K562 (cell line): ENCODE data around the gene TNNT2. TPM values are rescaled to one million over a fixed set of nuclear protein-coding genes. Genes with fewer than 3 reads are reported as not detected.

Experiments used
- ATAC-seq: fragments of 200-7000 bp; cut with Tn5 transposase; 3 replicates; pipeline ENCODE4 v1.9.1; 2020; ENCODE audit warnings: moderate library complexity
- BruUV-seq: library from RNA; stranded (reverse); fragments of 400-500 nt; replicated peaks from 2 replicates; lab custom pipeline; 2021; lab: Mats Ljungman, UMichigan
- CTCF ChIA-PET: fragments of 300-600 bp; formaldehyde crosslinking; extraction: SDS; loops from one replicate; lab custom pipeline; 2021; ENCODE audit warnings: low intra/inter-chr PET ratio; lab: Yijun Ruan, JAX
- POLR2A ChIA-PET: fragments of 300-600, 350-650 bp; sonication (Branson Sonifier 250); formaldehyde crosslinking; extraction: SDS; loops from one replicate; lab custom pipeline; 2021; ENCODE audit warnings: antibody characterized with exemption, inconsistent platforms; lab: Yijun Ruan, JAX
- DNase-seq, 4 experiments: peaks; one replicate each; pipeline versions ENCODE4 v3.0.0 to v3.0.0-alpha.2; 2011 to 2018; ENCODE audit warnings: low spot score in 3 of 4, mixed read lengths in 3 of 4; ENCODE audit errors: extremely low read depth in 1 of 4
- FAIRE-seq: peaks from 2 replicates; lab custom pipeline; 2011; peaks lifted over from hg19 to GRCh38; lab: Jason Lieb, UNC
- H2AFZ ChIP-seq: 2 replicates; pipeline ENCODE4 v1.6.0; 2011; ENCODE audit warnings: low read depth, low read length, control low read depth, inconsistent platforms
- H3K27ac ChIP-seq: fragments of 200-600 bp; 3 replicates; pipeline ENCODE4 v1.8.0; 2011; ENCODE audit warnings: low read depth, mild to moderate bottlenecking, control low read depth, inconsistent platforms, low read length, moderate library complexity, mixed read lengths; ENCODE audit errors: extremely low read depth
- H3K27me3 ChIP-seq, 2 experiments: fragments of 300-600 bp in 1 of 2; 2 replicates in 1 of 2; 3 replicates in 1 of 2; pipeline versions ENCODE4 v1.6.0 to v1.8.0; 2011; ENCODE audit warnings: inconsistent platforms in 2 of 2, low read length in 2 of 2, mild to moderate bottlenecking in 1 of 2, mixed read lengths in 1 of 2, moderate library complexity in 1 of 2; ENCODE audit not compliant: control insufficient read depth in 2 of 2, insufficient read depth in 2 of 2
- H3K36me3 ChIP-seq: fragments of 300-600 bp; 3 replicates; pipeline ENCODE4 v1.8.0; 2011; ENCODE audit warnings: mild to moderate bottlenecking, low read length, inconsistent platforms; ENCODE audit not compliant: control insufficient read depth, insufficient read depth
- H3K4me1 ChIP-seq, 2 experiments: fragments of 200-600 bp in 1 of 2; replicated peaks in 1 of 2; 2 replicates in 1 of 2; 3 replicates in 1 of 2; pipeline versions ENCODE4 v1.5.1 to v1.8.0; 2011; ENCODE audit warnings: inconsistent platforms in 2 of 2, low read length in 2 of 2, mild to moderate bottlenecking in 1 of 2, mixed read lengths in 1 of 2, moderate library complexity in 1 of 2; ENCODE audit not compliant: control insufficient read depth in 2 of 2, insufficient read depth in 2 of 2
- H3K4me2 ChIP-seq: 2 replicates; pipeline ENCODE4 v1.6.1; 2011; ENCODE audit warnings: low read length, control low read depth, inconsistent platforms, mixed read lengths; ENCODE audit not compliant: insufficient read depth
- H3K4me3 ChIP-seq: fragments of 200-600 bp; sonication (generic), shearing (Covaris generic); 2 replicates; pipeline ENCODE4 v1.5.1; 2016; ENCODE audit warnings: control low read depth, inconsistent platforms
- H3K79me2 ChIP-seq: fragments of 200-600 bp; 3 replicates; pipeline ENCODE4 v1.8.0; 2011; ENCODE audit warnings: low read length, inconsistent platforms; ENCODE audit not compliant: control insufficient read depth, insufficient read depth
- H3K9ac ChIP-seq, 2 experiments: 2 replicates each; pipeline versions ENCODE4 v1.6.0 to v1.6.1; 2011; ENCODE audit warnings: low read depth in 2 of 2, low read length in 2 of 2, control low read depth in 1 of 2, inconsistent platforms in 1 of 2, mild to moderate bottlenecking in 1 of 2, mixed read lengths in 1 of 2; ENCODE audit not compliant: insufficient read depth in 1 of 2
- H3K9me1 ChIP-seq: one replicate; pipeline ENCODE4 v1.6.0; 2011; ENCODE audit warnings: inconsistent platforms, mild to moderate bottlenecking, low read length, moderate library complexity; ENCODE audit not compliant: control insufficient read depth, insufficient read depth
- H3K9me3 ChIP-seq: replicated peaks from 2 replicates; pipeline ENCODE4 v1.5.1; 2011; ENCODE audit warnings: low read depth, low read length, inconsistent platforms; ENCODE audit not compliant: control insufficient read depth, insufficient read depth
- H4K20me1 ChIP-seq: replicated peaks from 2 replicates; pipeline ENCODE4 v1.6.1; 2011; ENCODE audit warnings: low read length, inconsistent platforms, mixed read lengths; ENCODE audit not compliant: control insufficient read depth, insufficient read depth
- ARID1B ChIP-seq: fragments of 450-650 bp; IDR thresholded peaks from 2 replicates; pipeline ENCODE4 v1.6.1; 2016; ENCODE audit warnings: antibody characterized with exemption, mild to moderate bottlenecking, inconsistent platforms
- E2F4 ChIP-seq: sonication (generic); formaldehyde crosslinking; IDR thresholded peaks from 2 replicates; pipeline ENCODE4 v1.8.0; 2022; ENCODE audit warnings: mild to moderate bottlenecking, low read depth, missing genetic modification reagents
- EGR1 ChIP-seq: fragments of 450-650 bp; conservative IDR thresholded peaks from 2 replicates; pipeline ENCODE4 v1.6.1; 2017; ENCODE audit warnings: mild to moderate bottlenecking
- IRF1 ChIP-seq: sonication (generic); formaldehyde crosslinking; IDR thresholded peaks from 2 replicates; pipeline ENCODE4 v1.8.0; 2022; ENCODE audit warnings: missing genetic modification reagents, mild to moderate bottlenecking, borderline replicate concordance
- KLF13 ChIP-seq: fragments of 450-650 bp; IDR thresholded peaks from 2 replicates; pipeline ENCODE4 v1.6.1; 2016; ENCODE audit warnings: missing genetic modification characterization, low read depth, mild to moderate bottlenecking, missing compliant biosample characterization, moderate library complexity, borderline replicate concordance
- MTA3 ChIP-seq: fragments of 450-650 bp; formaldehyde crosslinking; IDR thresholded peaks from 2 replicates; pipeline ENCODE4 v1.6.1; 2017; ENCODE audit warnings: mild to moderate bottlenecking, borderline replicate concordance
- PCBP2 ChIP-seq: fragments of 200-400 bp; formaldehyde crosslinking; IDR thresholded peaks from 2 replicates; pipeline ENCODE4 v1.6.1; 2018; ENCODE audit warnings: low read length, low read depth, mild to moderate bottlenecking, moderate library complexity; ENCODE audit not compliant: poor library complexity, severe bottlenecking
- RFX1 ChIP-seq: fragments of 450-650 bp; IDR thresholded peaks from 2 replicates; pipeline ENCODE4 v1.6.1; 2016; ENCODE audit warnings: mild to moderate bottlenecking, moderate library complexity
- RNF219 ChIP-seq: fragments of 250-450 bp; sonication (Bioruptor Pico); IDR thresholded peaks from 2 replicates; pipeline ENCODE4 v1.5.0; 2022; ENCODE audit warnings: mild to moderate bottlenecking
- SMAD2 ChIP-seq: fragments of 150-350 bp; IDR thresholded peaks from 2 replicates; pipeline ENCODE4 v1.6.1; 2014; ENCODE audit warnings: low read depth, mild to moderate bottlenecking, low read length
- TCF7 ChIP-seq: sonication (generic); IDR thresholded peaks from 2 replicates; pipeline ENCODE4 v1.6.1; 2016; ENCODE audit warnings: antibody characterized with exemption, borderline replicate concordance
- ZNF311 ChIP-seq: fragments of 250-450 bp; sonication (Bioruptor Pico); IDR thresholded peaks from 2 replicates; pipeline ENCODE4 v1.4.0; 2020; ENCODE audit warnings: mild to moderate bottlenecking, moderate library complexity
- ZNF316 ChIP-seq: fragments of 450-650 bp; IDR thresholded peaks from 2 replicates; pipeline ENCODE4 v1.6.1; 2016
- ZNF644 ChIP-seq: fragments of 200-800 bp; sonication (Bioruptor generic); IDR thresholded peaks from 2 replicates; pipeline ENCODE4 v1.6.1; 2016; ENCODE audit warnings: low read depth, missing genetic modification characterization, missing compliant biosample characterization
- ZNF75A ChIP-seq: fragments of 450-650 bp; formaldehyde crosslinking; IDR thresholded peaks from 2 replicates; pipeline ENCODE4 v1.4.0; 2020; ENCODE audit warnings: mild to moderate bottlenecking
- ZNF76 ChIP-seq: fragments of 250-450 bp; sonication (Bioruptor Pico); IDR thresholded peaks from 2 replicates; pipeline ENCODE4 v1.4.0; 2020; ENCODE audit warnings: mild to moderate bottlenecking, moderate library complexity, borderline replicate concordance
- WGBS: fragments of 100-300 bp; shearing (Covaris generic); methylation state at CpG from one replicate; pipeline ENCODE4 v1.1.6; 2016; ENCODE audit warnings: low coverage, mixed read lengths; ENCODE audit not compliant: insufficient coverage; ENCODE audit errors: missing lambda C conversion rate; 5-methylcytosine and 5-hydroxymethylcytosine counted together
- in situ Hi-C: fragments of 300-500 bp; cut with MboI; formaldehyde crosslinking; loops from 4 replicates; pipeline ENCODE4 v1.15.0; 2018; ENCODE audit warnings: inconsistent platforms, mixed read lengths
- intact Hi-C: fragments of 100-400 bp; cut with micrococcal nuclease; formaldehyde crosslinking; loops from 2 replicates; pipeline ENCODE4 v1.14.2; 2022
- polyA plus RNA-seq, 8 experiments: library from polyadenylated mRNA; depleted of rRNA in 4 of 8; stranded (reverse) in 5 of 8; unstranded in 3 of 8; fragments of >200 nt; fragmentation: Nextera tagmentation in 2 of 8; fragmentation: Illumina TruSeq in 1 of 8; extraction: Ambion mirVana in 2 of 8; extraction: Trizol in 1 of 8; gene quantifications; 2 replicates each; pipeline versions ENCODE4 v1.2.1 to v1.2.3, GENCODE V29; 2011 to 2014; ENCODE audit warnings: inconsistent platforms in 1 of 8, missing spikeins in 1 of 8
- total RNA-seq, 7 experiments: library from RNA; depleted of rRNA in 6 of 7; stranded (reverse); fragments of >200 nt in 6 of 7; fragmentation: Illumina TruSeq in 2 of 7; extraction: Trizol in 2 of 7; gene quantifications; 2 replicates each; pipeline versions ENCODE4 v1.2.1 to v1.2.3, GENCODE V29; 2011 to 2021; ENCODE audit warnings: low replicate concordance in 1 of 7

TNNT2 gene
- total and polyA plus RNA-seq, 9 of the 15 experiments (the other 6 are each of a cell fraction or from before 2014, with no cell fraction given) = not detected

GRCh38 chr1:201360486-201360885, 17.0 kb downstream of the TNNT2 start:
- DNase-seq (no peak), ATAC-seq (no peak), FAIRE-seq (no peak)
- Histone ChIP-seq H3K4me3 (no peak overlapping the region), H3K27me3 (peaks cover 0 to 74% of the 10 kb centered on the region in 2 experiments; a peak in 2 of 5 replicates), H2AFZ (no peak overlapping the region), H3K9me1 (no peaks in the 10 kb centered on the region), H3K27ac (no peak overlapping the region), H3K9ac (no peak overlapping the region), H3K9me3 (no peaks in the 10 kb centered on the region), H3K4me2 (no peak overlapping the region), H4K20me1 (peaks cover 27% of the 10 kb centered on the region), H3K36me3 (no peaks in the 10 kb centered on the region), H3K4me1 (peaks cover 0 to 3% of the 10 kb centered on the region in 2 experiments; a peak in 1 of 5 replicates), H3K79me2 (no peaks in the 10 kb centered on the region)
- in situ Hi-C loops = no loop called here
- TF ChIP-seq EGR1 (no peak), RFX1 (no peak), ZNF76 (no peak), IRF1 (CRISPR knock-in tag) (no peak), ZNF316 (no peak), SMAD2 (no peak), KLF13 (tag) (no peak), E2F4 (CRISPR knock-in tag) (no peak), PCBP2 (no peak), MTA3 (no peak), ZNF75A (CRISPR knock-in tag) (no peak), RNF219 (no peak), TCF7 (no peak), ZNF644 (tag) (no peak), ZNF311 (CRISPR knock-in tag) (no peak), ARID1B (no peak)
- CTCF ChIA-PET = interaction anchor here (0.6 to 5.2 kb wide), 2 partner anchors 91 to 106 kb away, joined by 3 to 60 read pairs; no protein-coding TSS in a partner anchor
- intact Hi-C loops = loop anchor here (5.0 kb wide), 1 partner anchor 273 kb away; no protein-coding TSS in a partner anchor
- no TSS peak for BruUV-seq
- WGBS = under 1% methylated on average over 7 of the region's 7 CpGs
- POLR2A ChIA-PET = interaction anchor here (0.6 to 2.0 kb wide), 9 partner anchors 7 to 1974 kb away, joined by 3 to 5 read pairs (median 4); no protein-coding TSS in a partner anchor
